ENCODE data around the gene GRIA3.
A peak's percentile ranks its signal among the peaks of the same experiment; 100 is the strongest.

The GRIA3 gene

DNA sequence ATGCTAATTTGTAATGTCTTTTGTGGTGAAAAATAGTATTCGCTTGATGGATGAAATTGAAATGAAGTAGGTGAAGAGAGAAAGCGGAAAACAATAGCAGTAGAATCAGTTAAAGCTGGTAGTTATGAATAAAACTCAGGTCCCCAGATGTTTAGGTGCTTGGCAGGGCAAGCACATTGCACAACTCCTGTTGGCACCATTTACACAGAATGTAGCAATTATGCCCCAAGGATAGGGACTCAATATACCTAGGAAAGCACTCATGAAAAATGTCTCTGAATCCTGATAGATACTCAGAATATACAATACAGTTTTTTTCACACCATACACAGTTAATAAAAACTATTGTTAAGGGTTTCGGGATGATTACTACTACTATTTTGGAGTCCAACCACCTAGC is 26.5 kb upstream of the GRIA3 start:
- no peak for DNase-seq (ENCODE audit: low read depth)
- TF ChIP-seq, protein P1, sequence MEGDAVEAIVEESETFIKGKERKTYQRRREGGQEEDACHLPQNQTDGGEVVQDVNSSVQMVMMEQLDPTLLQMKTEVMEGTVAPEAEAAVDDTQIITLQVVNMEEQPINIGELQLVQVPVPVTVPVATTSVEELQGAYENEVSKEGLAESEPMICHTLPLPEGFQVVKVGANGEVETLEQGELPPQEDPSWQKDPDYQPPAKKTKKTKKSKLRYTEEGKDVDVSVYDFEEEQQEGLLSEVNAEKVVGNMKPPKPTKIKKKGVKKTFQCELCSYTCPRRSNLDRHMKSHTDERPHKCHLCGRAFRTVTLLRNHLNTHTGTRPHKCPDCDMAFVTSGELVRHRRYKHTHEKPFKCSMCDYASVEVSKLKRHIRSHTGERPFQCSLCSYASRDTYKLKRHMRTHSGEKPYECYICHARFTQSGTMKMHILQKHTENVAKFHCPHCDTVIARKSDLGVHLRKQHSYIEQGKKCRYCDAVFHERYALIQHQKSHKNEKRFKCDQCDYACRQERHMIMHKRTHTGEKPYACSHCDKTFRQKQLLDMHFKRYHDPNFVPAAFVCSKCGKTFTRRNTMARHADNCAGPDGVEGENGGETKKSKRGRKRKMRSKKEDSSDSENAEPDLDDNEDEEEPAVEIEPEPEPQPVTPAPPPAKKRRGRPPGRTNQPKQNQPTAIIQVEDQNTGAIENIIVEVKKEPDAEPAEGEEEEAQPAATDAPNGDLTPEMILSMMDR (conservative IDR thresholded peaks at IDR 0.05; ENCODE audit: control insufficient read depth, insufficient read depth, low read depth, low read length): no peak
- H3K4me3 ChIP-seq (ENCODE audit: control insufficient read depth, low read depth, low read length): no peak overlapping the region

DNA sequence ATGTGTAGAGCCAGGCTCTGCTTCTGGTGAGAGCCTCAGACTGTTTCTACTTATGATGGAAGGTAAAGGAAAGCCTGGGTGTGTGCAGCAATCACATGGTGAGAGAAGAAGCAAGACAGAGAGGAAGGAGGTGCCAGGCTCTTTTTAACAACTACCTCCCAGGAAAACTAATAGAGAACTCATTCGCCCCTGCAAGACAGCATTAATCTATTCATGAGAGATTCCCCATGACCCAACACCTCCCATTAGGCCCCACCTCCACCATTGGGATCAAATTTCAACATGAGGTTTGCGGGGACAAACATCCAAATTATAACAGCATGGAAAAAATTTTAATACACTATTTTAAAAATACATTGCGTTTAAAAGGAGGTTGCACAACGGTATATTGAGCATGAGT is 24.7 kb upstream of the GRIA3 start:
- no peak for DNase-seq (ENCODE audit: low read depth)
- TF ChIP-seq, protein P1 (conservative IDR thresholded peaks at IDR 0.05; ENCODE audit: control insufficient read depth, insufficient read depth, low read depth, low read length): no peak
- no peak overlapping the region for H3K4me3 ChIP-seq (ENCODE audit: control insufficient read depth, low read depth, low read length)

DNA sequence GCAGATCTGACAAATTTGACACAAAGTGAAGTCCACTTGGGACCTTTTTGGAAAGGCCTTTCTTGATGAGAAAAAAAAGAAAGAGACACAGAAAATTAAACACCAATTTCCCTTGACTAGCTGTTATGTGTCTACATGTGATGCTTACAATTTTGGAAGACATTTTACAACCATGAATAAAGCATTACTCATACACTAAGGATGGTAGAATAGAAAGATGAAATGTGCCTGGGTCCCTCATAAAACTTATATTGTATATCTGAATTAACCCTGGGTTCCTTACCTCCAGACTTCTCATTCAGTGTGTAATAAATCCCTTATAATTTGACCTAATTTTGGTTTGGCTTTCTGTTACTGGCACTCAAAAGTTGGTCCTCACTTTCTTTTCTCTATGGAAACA is 16.5 kb upstream of the GRIA3 start:
- no peak for DNase-seq (ENCODE audit: low read depth)
- TF ChIP-seq, protein P1 (conservative IDR thresholded peaks at IDR 0.05; ENCODE audit: control insufficient read depth, insufficient read depth, low read depth, low read length): no peak
- no peak overlapping the region for H3K4me3 ChIP-seq (ENCODE audit: control insufficient read depth, low read depth, low read length)

DNA sequence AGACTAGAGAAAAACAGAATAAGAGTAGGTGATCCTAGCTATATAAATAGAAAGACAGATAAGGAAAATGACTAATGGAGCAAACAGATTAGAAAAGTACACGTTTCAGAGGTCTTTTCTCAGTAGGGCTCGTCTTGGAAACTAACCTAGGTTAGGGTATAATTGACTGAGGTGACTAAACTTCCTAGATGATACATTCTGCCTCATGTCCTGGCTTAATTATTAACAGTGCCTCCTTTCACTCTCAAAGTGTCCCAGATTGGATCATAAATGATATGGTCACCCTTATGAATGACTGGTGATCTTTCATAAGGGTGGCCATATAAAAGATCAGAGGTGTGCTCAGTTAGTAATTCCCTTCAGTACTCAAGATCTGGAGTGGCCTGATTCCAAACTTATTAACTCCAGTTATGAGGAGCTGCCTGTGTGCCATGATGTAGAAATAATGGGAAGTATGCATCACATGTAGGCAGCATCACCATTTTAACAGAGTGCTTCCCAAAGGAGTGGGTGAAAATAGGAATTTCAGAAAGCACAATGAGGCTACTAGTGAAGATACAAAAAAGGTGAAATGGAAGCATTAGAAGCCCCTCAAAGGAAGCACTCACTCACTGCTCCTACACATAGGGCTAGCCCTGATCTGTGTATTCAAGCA is 14.7 kb upstream of the GRIA3 start:
- TF ChIP-seq, protein P1 (conservative IDR thresholded peaks at IDR 0.05; ENCODE audit: control insufficient read depth, insufficient read depth, low read depth, low read length): no peak
- peak; percentile 22 for DNase-seq (ENCODE audit: low read depth)

DNA sequence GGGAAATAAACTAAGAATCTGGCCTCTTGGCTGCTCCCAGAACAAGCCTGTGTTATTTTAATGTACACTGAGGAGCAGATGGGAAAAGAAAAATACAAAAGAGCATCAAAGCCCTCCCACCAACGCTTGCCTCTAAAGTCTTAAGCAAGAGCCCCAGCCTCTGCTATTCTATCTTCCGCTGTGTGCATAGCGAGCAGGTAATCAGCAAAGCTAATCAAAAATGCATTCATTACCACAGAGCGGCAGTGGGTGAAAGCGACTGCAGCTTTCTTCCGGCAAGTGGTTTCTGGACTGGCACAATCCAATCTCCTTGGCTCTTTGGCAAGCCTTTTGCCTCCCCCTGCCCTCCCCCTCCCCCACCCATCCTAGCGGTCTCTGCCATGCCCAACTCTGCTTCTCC is 13.5 kb upstream of the GRIA3 start:
- H3K4me3 ChIP-seq (ENCODE audit: control insufficient read depth, low read depth, low read length): no peak overlapping the region
- DNase-seq (ENCODE audit: low read depth): no peak
- TF ChIP-seq, protein P1 (conservative IDR thresholded peaks at IDR 0.05; ENCODE audit: control insufficient read depth, insufficient read depth, low read depth, low read length): no peak

More for the DNA sequence above, 14.7 kb upstream of the GRIA3 start:
- no peak overlapping the region for H3K4me3 ChIP-seq (ENCODE audit: control insufficient read depth, low read depth, low read length)

DNA sequence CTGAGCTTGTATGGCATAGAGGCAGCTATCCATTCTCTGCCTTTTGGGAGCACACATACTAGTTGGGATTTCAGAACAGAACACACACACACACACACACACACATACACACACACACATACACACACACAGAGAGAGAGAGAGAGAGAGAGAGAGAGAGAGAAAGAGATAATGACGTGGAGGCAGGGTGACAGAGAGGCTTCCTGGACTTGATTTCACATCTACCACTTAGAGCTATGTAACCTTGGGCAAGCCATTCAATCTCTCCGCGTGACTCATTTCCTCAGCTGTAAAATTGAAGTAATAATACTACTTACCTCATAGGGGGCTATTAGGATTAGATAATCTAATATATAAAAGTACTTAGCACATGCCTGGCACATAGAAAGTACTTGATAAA is 12.3 kb upstream of the GRIA3 start:
- H3K4me3 ChIP-seq (ENCODE audit: control insufficient read depth, low read depth, low read length): no peak overlapping the region
- DNase-seq (ENCODE audit: low read depth): peak; percentile 61
- TF ChIP-seq, protein P1 (conservative IDR thresholded peaks at IDR 0.05; ENCODE audit: control insufficient read depth, insufficient read depth, low read depth, low read length): no peak

DNA sequence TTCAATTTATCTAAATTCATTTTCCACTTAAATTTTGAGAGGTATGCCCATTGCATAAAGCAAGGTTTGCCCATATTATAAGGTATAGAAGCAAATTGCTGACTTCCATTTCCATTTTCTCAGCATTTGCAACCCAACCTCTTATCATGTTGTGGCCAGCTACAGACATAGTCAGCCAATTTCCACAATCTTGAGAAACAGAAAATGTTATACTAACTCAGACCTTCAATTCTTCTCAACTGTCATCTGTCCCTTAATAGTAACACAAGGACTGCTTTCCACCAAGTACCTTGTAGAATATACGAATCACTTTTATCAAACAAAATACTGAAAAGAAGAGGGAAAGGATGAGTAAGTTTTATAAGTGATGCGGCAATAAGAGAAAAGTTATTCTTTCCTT is 11.2 kb upstream of the GRIA3 start:
- TF ChIP-seq, protein P1 (conservative IDR thresholded peaks at IDR 0.05; ENCODE audit: control insufficient read depth, insufficient read depth, low read depth, low read length): no peak
- H3K4me3 ChIP-seq (ENCODE audit: control insufficient read depth, low read depth, low read length): no peak overlapping the region
- no peak for DNase-seq (ENCODE audit: low read depth)
